K562 (cell line): ENCODE data around the gene SLC7A6. TPM values are rescaled to one million over a fixed set of nuclear protein-coding genes. Genes with fewer than 3 reads are reported as not detected.

Experiments
- ATF1 ChIP-seq, 2 experiments: fragments of 450-650 bp in 1 of 2; IDR thresholded peaks; 2 replicates each; pipeline ENCODE4 v1.6.1; 2016; ENCODE audit warnings: missing compliant biosample characterization in 1 of 2, missing genetic modification characterization in 1 of 2
- BMI1 ChIP-seq: fragments of 150-350 bp; IDR thresholded peaks from 2 replicates; pipeline ENCODE4 v1.6.1; 2014; ENCODE audit warnings: low read length
- CREB5 ChIP-seq: fragments of 250-450 bp; sonication (Bioruptor Pico); IDR thresholded peaks from 2 replicates; pipeline ENCODE4 v1.5.0; 2020; ENCODE audit warnings: mild to moderate bottlenecking
- CTBP1 ChIP-seq: fragments of 450-650 bp; IDR thresholded peaks from 2 replicates; pipeline ENCODE4 v1.6.1; 2016; ENCODE audit warnings: borderline replicate concordance
- ETV5 ChIP-seq: sonication (generic); formaldehyde crosslinking; IDR thresholded peaks from 2 replicates; pipeline ENCODE4 v1.4.0; 2020; ENCODE audit warnings: low read depth, mild to moderate bottlenecking, missing genetic modification reagents
- FOXO4 ChIP-seq: fragments of 450-650 bp; formaldehyde crosslinking; IDR thresholded peaks from 2 replicates; pipeline ENCODE4 v1.4.0; 2020; ENCODE audit warnings: mild to moderate bottlenecking, moderate library complexity
- KLF13 ChIP-seq: fragments of 450-650 bp; IDR thresholded peaks from 2 replicates; pipeline ENCODE4 v1.6.1; 2016; ENCODE audit warnings: missing genetic modification characterization, low read depth, mild to moderate bottlenecking, missing compliant biosample characterization, moderate library complexity, borderline replicate concordance
- NR2C2 ChIP-seq, 2 experiments: fragments of 200-800 bp in 1 of 2; sonication (Bioruptor generic) in 1 of 2; sonication (generic) in 1 of 2; formaldehyde crosslinking in 1 of 2; IDR thresholded peaks; 2 replicates each; pipeline versions ENCODE4 v1.6.1 to v1.8.0; 2016 to 2022; ENCODE audit warnings: mild to moderate bottlenecking in 1 of 2, missing compliant biosample characterization in 1 of 2, missing genetic modification characterization in 1 of 2, missing genetic modification reagents in 1 of 2
- RB1 ChIP-seq: fragments of 450-650 bp; IDR thresholded peaks from 2 replicates; pipeline ENCODE4 v1.6.1; 2017; ENCODE audit warnings: low read depth, mild to moderate bottlenecking
- SPI1 ChIP-seq: IDR thresholded peaks from 2 replicates; pipeline ENCODE4 v1.6.1; 2011; ENCODE audit warnings: low read depth, low read length, control low read depth, borderline replicate concordance
- TAF7 ChIP-seq: fragments of 450-650 bp; IDR thresholded peaks from 2 replicates; pipeline ENCODE4 v1.6.1; 2016; ENCODE audit warnings: missing genetic modification characterization, missing compliant biosample characterization
- VEZF1 ChIP-seq: fragments of 200-800 bp; sonication (Bioruptor generic); IDR thresholded peaks from 2 replicates; pipeline ENCODE4 v1.6.1; 2017; ENCODE audit warnings: missing genetic modification characterization, missing compliant biosample characterization
- ZBTB43 ChIP-seq: sonication (generic); formaldehyde crosslinking; IDR thresholded peaks from 2 replicates; pipeline ENCODE4 v1.8.0; 2023; ENCODE audit warnings: mild to moderate bottlenecking, missing genetic modification reagents
- ZC3H11A ChIP-seq: IDR thresholded peaks from 2 replicates; pipeline ENCODE4 v1.6.1; 2012; ENCODE audit warnings: low read depth, low read length, improper control_type of control experiment
- polyA plus RNA-seq, 8 experiments: library from polyadenylated mRNA; depleted of rRNA in 4 of 8; stranded (reverse) in 5 of 8; unstranded in 3 of 8; fragments of >200 nt; fragmentation: Nextera tagmentation in 2 of 8; fragmentation: Illumina TruSeq in 1 of 8; extraction: Ambion mirVana in 2 of 8; extraction: Trizol in 1 of 8; gene quantifications; 2 replicates each; pipeline versions ENCODE4 v1.2.1 to v1.2.3, GENCODE V29; 2011 to 2014; ENCODE audit warnings: inconsistent platforms in 1 of 8, missing spikeins in 1 of 8
- total RNA-seq, 7 experiments: library from RNA; depleted of rRNA in 6 of 7; stranded (reverse); fragments of >200 nt in 6 of 7; fragmentation: Illumina TruSeq in 2 of 7; extraction: Trizol in 2 of 7; gene quantifications; 2 replicates each; pipeline versions ENCODE4 v1.2.1 to v1.2.3, GENCODE V29; 2011 to 2021; ENCODE audit warnings: low replicate concordance in 1 of 7
- TF ChIP-seq, protein P1 (sequence below), 3 experiments: fragments of 200-800 bp in 1 of 3; fragments of 250-450 bp in 1 of 3; fragments of 450-650 bp in 1 of 3; sonication (Bioruptor Pico) in 1 of 3; sonication (Bioruptor generic) in 1 of 3; formaldehyde crosslinking in 1 of 3; IDR thresholded peaks; 2 replicates each; pipeline versions ENCODE4 v1.6.1 to v1.8.0; 2016 to 2022; ENCODE audit warnings: mild to moderate bottlenecking in 2 of 3, missing genetic modification characterization in 2 of 3, missing compliant biosample characterization in 1 of 3, moderate library complexity in 1 of 3

The SLC7A6 gene
- total and polyA plus RNA-seq, 9 of the 15 experiments (the other 6 are each of a cell fraction or from before 2014, with no cell fraction given): 12.6 to 60.1 (median 29.8) TPM

DNA sequence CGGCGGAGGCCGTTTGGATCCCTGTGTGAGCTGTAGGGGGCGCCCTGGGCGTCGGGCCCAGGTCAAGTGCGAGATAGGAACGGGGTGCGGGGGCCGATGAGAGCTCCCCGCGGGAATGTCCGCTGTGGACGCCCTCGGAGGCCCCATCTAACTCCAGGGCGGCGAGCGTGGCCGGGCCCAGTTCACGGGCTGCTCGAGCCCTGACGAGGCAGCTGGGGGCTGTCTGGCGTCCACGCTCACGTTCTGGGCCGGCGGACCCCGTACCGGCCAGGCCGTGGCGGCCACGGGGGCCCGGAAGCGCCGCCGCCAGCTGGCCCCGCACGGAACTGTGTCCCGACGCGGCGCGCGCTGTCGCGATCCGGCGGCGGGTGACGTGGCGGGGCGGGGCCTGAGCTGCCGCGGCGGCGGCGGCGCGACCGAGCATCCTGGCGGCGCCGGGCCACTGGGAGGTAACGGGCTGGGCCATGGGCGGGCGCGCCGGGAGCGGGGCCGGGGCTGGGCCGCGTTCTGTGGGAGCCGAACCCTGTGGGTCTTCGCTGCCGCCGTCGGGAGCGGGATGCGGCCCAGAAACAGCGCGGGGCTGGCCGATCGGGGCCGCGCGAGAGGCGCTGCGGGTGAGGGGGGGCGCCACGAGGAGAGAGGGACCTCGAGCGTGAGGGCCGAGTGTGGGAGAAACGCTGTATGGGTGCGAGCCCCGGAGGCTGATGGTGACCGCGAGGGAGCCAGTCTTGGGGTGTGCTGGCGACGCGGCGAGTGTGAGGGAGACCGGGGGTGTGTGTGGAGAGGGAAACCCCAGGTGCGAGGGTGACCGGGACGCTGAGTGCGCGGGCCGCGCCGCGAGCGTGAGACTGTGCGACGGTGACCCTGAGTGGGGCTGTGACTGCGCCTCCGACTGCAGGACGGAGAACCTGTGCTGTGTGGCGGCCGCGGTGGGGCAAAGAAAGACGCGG lies at the start of gene SLC7A6 (continued):
- peak; percentile 75 for TF ChIP-seq VEZF1 (CRISPR knock-in tag)
- TF ChIP-seq ATF1 (CRISPR knock-in tag; IDR thresholded peaks at IDR 0.05): no peak
- TF ChIP-seq ATF1 (tag; IDR thresholded peaks at IDR 0.05): peak; percentile 83
- TF ChIP-seq FOXO4 (CRISPR knock-in tag): no peak
- TF ChIP-seq ZBTB43 (CRISPR knock-in tag): 0 out of 2 replicates have a peak, but pooled peaks have one; percentile 57
- no peak for TF ChIP-seq BMI1
- no peak for TF ChIP-seq TAF7
- TF ChIP-seq, protein P1, sequence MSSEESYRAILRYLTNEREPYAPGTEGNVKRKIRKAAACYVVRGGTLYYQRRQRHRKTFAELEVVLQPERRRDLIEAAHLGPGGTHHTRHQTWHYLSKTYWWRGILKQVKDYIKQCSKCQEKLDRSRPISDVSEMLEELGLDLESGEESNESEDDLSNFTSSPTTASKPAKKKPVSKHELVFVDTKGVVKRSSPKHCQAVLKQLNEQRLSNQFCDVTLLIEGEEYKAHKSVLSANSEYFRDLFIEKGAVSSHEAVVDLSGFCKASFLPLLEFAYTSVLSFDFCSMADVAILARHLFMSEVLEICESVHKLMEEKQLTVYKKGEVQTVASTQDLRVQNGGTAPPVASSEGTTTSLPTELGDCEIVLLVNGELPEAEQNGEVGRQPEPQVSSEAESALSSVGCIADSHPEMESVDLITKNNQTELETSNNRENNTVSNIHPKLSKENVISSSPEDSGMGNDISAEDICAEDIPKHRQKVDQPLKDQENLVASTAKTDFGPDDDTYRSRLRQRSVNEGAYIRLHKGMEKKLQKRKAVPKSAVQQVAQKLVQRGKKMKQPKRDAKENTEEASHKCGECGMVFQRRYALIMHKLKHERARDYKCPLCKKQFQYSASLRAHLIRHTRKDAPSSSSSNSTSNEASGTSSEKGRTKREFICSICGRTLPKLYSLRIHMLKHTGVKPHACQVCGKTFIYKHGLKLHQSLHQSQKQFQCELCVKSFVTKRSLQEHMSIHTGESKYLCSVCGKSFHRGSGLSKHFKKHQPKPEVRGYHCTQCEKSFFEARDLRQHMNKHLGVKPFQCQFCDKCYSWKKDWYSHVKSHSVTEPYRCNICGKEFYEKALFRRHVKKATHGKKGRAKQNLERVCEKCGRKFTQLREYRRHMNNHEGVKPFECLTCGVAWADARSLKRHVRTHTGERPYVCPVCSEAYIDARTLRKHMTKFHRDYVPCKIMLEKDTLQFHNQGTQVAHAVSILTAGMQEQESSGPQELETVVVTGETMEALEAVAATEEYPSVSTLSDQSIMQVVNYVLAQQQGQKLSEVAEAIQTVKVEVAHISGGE (CRISPR knock-in tag; IDR thresholded peaks at IDR 0.05): peak in 2 of 3 experiments; percentile 63 to 88; a peak in 4 of 6 replicates
- TF ChIP-seq RB1: peak; percentile 80; the same call in 1 of the 2 replicates
- TF ChIP-seq NR2C2 (CRISPR knock-in tag; IDR thresholded peaks at IDR 0.05): 0 out of 2 replicates have a peak, but pooled peaks have one; percentile 46
- TF ChIP-seq NR2C2 (tag; IDR thresholded peaks at IDR 0.05): peak; percentile 81
- no peak for TF ChIP-seq ZC3H11A
- TF ChIP-seq CTBP1: peak; percentile 94
- TF ChIP-seq SPI1: no peak
- TF ChIP-seq ETV5 (CRISPR knock-in tag): peak; percentile 80; the same call in 1 of the 2 replicates
- no peak for TF ChIP-seq CREB5
- no peak for TF ChIP-seq KLF13 (tag)
